ENCODE measurements around the gene CYP27A1.

DNA sequence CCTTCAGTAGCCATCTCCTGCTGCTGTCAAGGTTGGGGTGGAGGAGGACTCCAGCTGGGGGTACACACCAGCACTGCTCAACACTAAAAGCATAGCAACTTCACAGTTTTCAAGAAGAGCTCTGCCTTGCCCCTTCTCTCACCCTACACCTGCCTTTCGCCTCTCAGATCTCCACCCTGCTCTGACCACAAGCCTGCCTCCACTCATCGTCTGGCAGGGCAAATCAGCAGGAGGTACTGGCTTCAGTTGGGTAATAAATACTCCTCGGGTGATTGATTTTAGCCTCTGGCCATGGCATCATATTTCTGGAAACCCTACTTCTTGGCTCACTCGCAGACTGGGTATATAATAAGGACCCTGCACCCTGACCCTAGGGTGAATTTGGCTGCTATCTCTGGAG, 52.7 kb downstream of the CYP27A1 start:
- TF ChIP-seq ARNTL (CRISPR knock-in tag; IDR thresholded peaks at IDR 0.05; ENCODE audit: borderline replicate concordance, low read depth) = no peak
- TF ChIP-seq ESRRG (CRISPR knock-in tag; IDR thresholded peaks at IDR 0.05) = no peak
- TF ChIP-seq ZC3H10 (CRISPR knock-in tag; IDR thresholded peaks at IDR 0.05) = no peak
- TF ChIP-seq, protein P1, sequence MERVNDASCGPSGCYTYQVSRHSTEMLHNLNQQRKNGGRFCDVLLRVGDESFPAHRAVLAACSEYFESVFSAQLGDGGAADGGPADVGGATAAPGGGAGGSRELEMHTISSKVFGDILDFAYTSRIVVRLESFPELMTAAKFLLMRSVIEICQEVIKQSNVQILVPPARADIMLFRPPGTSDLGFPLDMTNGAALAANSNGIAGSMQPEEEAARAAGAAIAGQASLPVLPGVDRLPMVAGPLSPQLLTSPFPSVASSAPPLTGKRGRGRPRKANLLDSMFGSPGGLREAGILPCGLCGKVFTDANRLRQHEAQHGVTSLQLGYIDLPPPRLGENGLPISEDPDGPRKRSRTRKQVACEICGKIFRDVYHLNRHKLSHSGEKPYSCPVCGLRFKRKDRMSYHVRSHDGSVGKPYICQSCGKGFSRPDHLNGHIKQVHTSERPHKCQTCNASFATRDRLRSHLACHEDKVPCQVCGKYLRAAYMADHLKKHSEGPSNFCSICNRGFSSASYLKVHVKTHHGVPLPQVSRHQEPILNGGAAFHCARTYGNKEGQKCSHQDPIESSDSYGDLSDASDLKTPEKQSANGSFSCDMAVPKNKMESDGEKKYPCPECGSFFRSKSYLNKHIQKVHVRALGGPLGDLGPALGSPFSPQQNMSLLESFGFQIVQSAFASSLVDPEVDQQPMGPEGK (CRISPR knock-in tag; IDR thresholded peaks at IDR 0.05; ENCODE audit: borderline replicate concordance) = no peak
- TF ChIP-seq, protein P2, sequence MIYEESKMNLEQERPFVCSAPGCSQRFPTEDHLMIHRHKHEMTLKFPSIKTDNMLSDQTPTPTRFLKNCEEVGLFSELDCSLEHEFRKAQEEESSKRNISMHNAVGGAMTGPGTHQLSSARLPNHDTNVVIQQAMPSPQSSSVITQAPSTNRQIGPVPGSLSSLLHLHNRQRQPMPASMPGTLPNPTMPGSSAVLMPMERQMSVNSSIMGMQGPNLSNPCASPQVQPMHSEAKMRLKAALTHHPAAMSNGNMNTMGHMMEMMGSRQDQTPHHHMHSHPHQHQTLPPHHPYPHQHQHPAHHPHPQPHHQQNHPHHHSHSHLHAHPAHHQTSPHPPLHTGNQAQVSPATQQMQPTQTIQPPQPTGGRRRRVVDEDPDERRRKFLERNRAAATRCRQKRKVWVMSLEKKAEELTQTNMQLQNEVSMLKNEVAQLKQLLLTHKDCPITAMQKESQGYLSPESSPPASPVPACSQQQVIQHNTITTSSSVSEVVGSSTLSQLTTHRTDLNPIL (CRISPR knock-in tag; IDR thresholded peaks at IDR 0.05; ENCODE audit: low read depth) = no peak
- no peak for TF ChIP-seq TCF4 (CRISPR knock-in tag; IDR thresholded peaks at IDR 0.05; ENCODE audit: borderline replicate concordance)
- TF ChIP-seq, protein P3, sequence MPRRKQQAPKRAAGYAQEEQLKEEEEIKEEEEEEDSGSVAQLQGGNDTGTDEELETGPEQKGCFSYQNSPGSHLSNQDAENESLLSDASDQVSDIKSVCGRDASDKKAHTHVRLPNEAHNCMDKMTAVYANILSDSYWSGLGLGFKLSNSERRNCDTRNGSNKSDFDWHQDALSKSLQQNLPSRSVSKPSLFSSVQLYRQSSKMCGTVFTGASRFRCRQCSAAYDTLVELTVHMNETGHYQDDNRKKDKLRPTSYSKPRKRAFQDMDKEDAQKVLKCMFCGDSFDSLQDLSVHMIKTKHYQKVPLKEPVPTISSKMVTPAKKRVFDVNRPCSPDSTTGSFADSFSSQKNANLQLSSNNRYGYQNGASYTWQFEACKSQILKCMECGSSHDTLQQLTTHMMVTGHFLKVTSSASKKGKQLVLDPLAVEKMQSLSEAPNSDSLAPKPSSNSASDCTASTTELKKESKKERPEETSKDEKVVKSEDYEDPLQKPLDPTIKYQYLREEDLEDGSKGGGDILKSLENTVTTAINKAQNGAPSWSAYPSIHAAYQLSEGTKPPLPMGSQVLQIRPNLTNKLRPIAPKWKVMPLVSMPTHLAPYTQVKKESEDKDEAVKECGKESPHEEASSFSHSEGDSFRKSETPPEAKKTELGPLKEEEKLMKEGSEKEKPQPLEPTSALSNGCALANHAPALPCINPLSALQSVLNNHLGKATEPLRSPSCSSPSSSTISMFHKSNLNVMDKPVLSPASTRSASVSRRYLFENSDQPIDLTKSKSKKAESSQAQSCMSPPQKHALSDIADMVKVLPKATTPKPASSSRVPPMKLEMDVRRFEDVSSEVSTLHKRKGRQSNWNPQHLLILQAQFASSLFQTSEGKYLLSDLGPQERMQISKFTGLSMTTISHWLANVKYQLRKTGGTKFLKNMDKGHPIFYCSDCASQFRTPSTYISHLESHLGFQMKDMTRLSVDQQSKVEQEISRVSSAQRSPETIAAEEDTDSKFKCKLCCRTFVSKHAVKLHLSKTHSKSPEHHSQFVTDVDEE (CRISPR knock-in tag; IDR thresholded peaks at IDR 0.05) = no peak
- TF ChIP-seq SNAI2 (CRISPR knock-in tag; IDR thresholded peaks at IDR 0.05) = no peak
- no peak for TF ChIP-seq TOX (CRISPR knock-in tag; IDR thresholded peaks at IDR 0.05; ENCODE audit: borderline replicate concordance)
- no peak for TF ChIP-seq ZNF8 (CRISPR knock-in tag; IDR thresholded peaks at IDR 0.05)
- TF ChIP-seq GLIS3 (CRISPR knock-in tag; IDR thresholded peaks at IDR 0.05) = no peak

All from SK-N-SH treated with all-trans-retinoic acid at 6 μM for 48 hours (cell line).